Naive thymus-derived CD4-positive, alpha-beta T cell (primary cell): ENCODE data around the gene CDKAL1. TPM values are rescaled to one million over a fixed set of nuclear protein-coding genes. Genes with fewer than 3 reads are reported as not detected.

Source experiments
- ATAC-seq: fragments of 150-1000 bp; cut with Tn5 transposase; 2 replicates; pipeline ENCODE4 v1.10.0; 2021; ENCODE audit warnings: mild to moderate bottlenecking, moderate library complexity
- CTCF ChIA-PET: fragments of 350-600 bp; sonication (Branson Sonifier 250); formaldehyde crosslinking; loops from one replicate; lab custom pipeline; 2021; ENCODE audit warnings: antibody characterized with exemption; lab: Charles Lee
- POLR2A ChIA-PET: fragments of 350-600 bp; sonication (Branson Sonifier 250); formaldehyde crosslinking; loops from one replicate; lab custom pipeline; 2021; ENCODE audit warnings: antibody characterized with exemption, inconsistent platforms; lab: Charles Lee
- DNase-seq, 9 donors: peaks; one replicate each; pipeline versions ENCODE4 v3.0.0 to v3.0.0-alpha.2; 2020 to 2022; ENCODE audit warnings: mixed read lengths in 1 of 9
- H3K27ac ChIP-seq: one replicate; pipeline ENCODE4 v1.7.0; 2013; ENCODE audit warnings: mild to moderate bottlenecking, low read depth, low read length, moderate library complexity
- H3K27me3 ChIP-seq, 2 donors: one replicate each; pipeline ENCODE4 v1.7.0; 2013; ENCODE audit warnings: low read length in 2 of 2, mild to moderate bottlenecking in 2 of 2, moderate library complexity in 2 of 2; ENCODE audit not compliant: control insufficient read depth in 2 of 2, insufficient read depth in 2 of 2
- H3K36me3 ChIP-seq, 3 experiments: 1 replicate in 2 of 3; 2 replicates in 1 of 3; pipeline ENCODE4 v1.7.0; 2013; ENCODE audit warnings: low read length in 3 of 3, mild to moderate bottlenecking in 3 of 3, moderate library complexity in 1 of 3; ENCODE audit not compliant: insufficient read depth in 3 of 3, control insufficient read depth in 2 of 3
- H3K4me1 ChIP-seq, 2 donors: one replicate each; pipeline ENCODE4 v1.7.0; 2013; ENCODE audit warnings: low read length in 2 of 2, mild to moderate bottlenecking in 2 of 2, moderate library complexity in 1 of 2; ENCODE audit not compliant: control insufficient read depth in 2 of 2, insufficient read depth in 2 of 2
- H3K4me3 ChIP-seq: 2 replicates; pipeline ENCODE4 v1.7.0; 2013; ENCODE audit warnings: mild to moderate bottlenecking, low read length
- H3K9me3 ChIP-seq, 3 experiments: 1 replicate in 2 of 3; 2 replicates in 1 of 3; pipeline ENCODE4 v1.7.0; 2013; ENCODE audit warnings: low read length in 3 of 3; ENCODE audit not compliant: control insufficient read depth in 2 of 3
- H3K27ac Mint-ChIP-seq, 9 donors: one replicate each; pipeline ENCODE4 v1.8.0; 2020 to 2022; ENCODE audit warnings: mixed read lengths in 9 of 9, mild to moderate bottlenecking in 8 of 9, moderate library complexity in 5 of 9, inconsistent platforms in 2 of 9
- H3K27me3 Mint-ChIP-seq, 5 donors: one replicate each; pipeline ENCODE4 v1.8.0; 2021 to 2022; ENCODE audit warnings: mixed read lengths in 5 of 5, mild to moderate bottlenecking in 1 of 5
- H3K36me3 Mint-ChIP-seq, 5 donors: one replicate each; pipeline ENCODE4 v1.8.0; 2020 to 2022; ENCODE audit warnings: mixed read lengths in 5 of 5, mild to moderate bottlenecking in 3 of 5, inconsistent platforms in 1 of 5
- H3K4me1 Mint-ChIP-seq, 7 donors: one replicate each; pipeline ENCODE4 v1.8.0; 2020 to 2022; ENCODE audit warnings: mixed read lengths in 7 of 7, mild to moderate bottlenecking in 3 of 7, inconsistent platforms in 1 of 7
- H3K4me3 Mint-ChIP-seq, 10 donors: one replicate each; pipeline ENCODE4 v1.8.0; 2020 to 2022; ENCODE audit warnings: mild to moderate bottlenecking in 10 of 10, mixed read lengths in 10 of 10, moderate library complexity in 6 of 10, inconsistent platforms in 2 of 10
- H3K9me3 Mint-ChIP-seq, 11 donors: one replicate each; pipeline ENCODE4 v1.8.0; 2020 to 2022; ENCODE audit warnings: mixed read lengths in 11 of 11, mild to moderate bottlenecking in 4 of 11, inconsistent platforms in 1 of 11, moderate library complexity in 1 of 11
- intact Hi-C, 2 donors: fragments of 100-400 bp; cut with micrococcal nuclease; formaldehyde crosslinking; loops; one replicate each; pipeline ENCODE4 v1.15.1; 2023
- polyA plus RNA-seq, 2 donors: library from polyadenylated mRNA; unstranded; fragments of 300-500 nt; fragmentation: Illumina TruSeq; gene quantifications; one replicate each; pipeline ENCODE4 v1.2.3, GENCODE V29; 2021
- total RNA-seq, 6 experiments: library from RNA in 5 of 6; stranded (reverse) in 5 of 6; gene quantifications; 1 replicate in 5 of 6; 2 replicates in 1 of 6; pipeline ENCODE4 v1.2.3 and lab custom pipeline; 2021 to 2026

CDKAL1 gene
- total and polyA plus RNA-seq, 7 experiments from 2014 or later = 23.6 to 35.8 (median 29.8) TPM

GRCh38 chr6:20875369-20875963, 341.2 kb downstream of the CDKAL1 start:
- Mint-ChIP-seq H3K4me3 (no peak overlapping the region), H3K27me3 (no peaks in the 10 kb centered on the region), H3K4me1 (peaks cover 0 to 12% (median 0%) of the 10 kb centered on the region in 7 donors), H3K9me3 (peaks cover 0 to 21% (median 2%) of the 10 kb centered on the region in 11 donors), H3K27ac (no peak overlapping the region), H3K36me3 (peaks cover 0 to 58% (median 51%) of the 10 kb centered on the region in 5 donors)
- ATAC-seq (no peak), DNase-seq (no peak)
- POLR2A ChIA-PET = no interaction called here
- Histone ChIP-seq H3K36me3 (no peaks in the 10 kb centered on the region), H3K4me1 (no peaks in the 10 kb centered on the region), H3K9me3 (no peaks in the 10 kb centered on the region), H3K4me3 (no peak overlapping the region), H3K27ac (no peak overlapping the region), H3K27me3 (no peaks in the 10 kb centered on the region)
- CTCF ChIA-PET = no interaction called here
- intact Hi-C loops = no loop called here

- Histone ChIP-seq H3K27ac (no peak overlapping the region), H3K9me3 (no peaks in the 10 kb centered on the region), H3K4me3 (no peak overlapping the region), H3K36me3 (no peaks in the 10 kb centered on the region), H3K27me3 (no peaks in the 10 kb centered on the region), H3K4me1 (no peaks in the 10 kb centered on the region)
- Mint-ChIP-seq H3K4me1 (peaks cover 0 to 12% (median 0%) of the 10 kb centered on the region in 7 donors), H3K27ac (no peak overlapping the region), H3K27me3 (no peaks in the 10 kb centered on the region), H3K9me3 (peaks cover 0 to 27% (median 2%) of the 10 kb centered on the region in 11 donors), H3K36me3 (peaks cover 0 to 62% (median 57%) of the 10 kb centered on the region in 5 donors), H3K4me3 (no peak overlapping the region)
- intact Hi-C loops = no loop called here
- ChIA-PET CTCF (no interaction called here), POLR2A (no interaction called here)
- DNase-seq (no peak), ATAC-seq (no peak)
These were observed 341.8 kb downstream of the CDKAL1 start for GRCh38 chr6:20876036-20876435.

DNA sequence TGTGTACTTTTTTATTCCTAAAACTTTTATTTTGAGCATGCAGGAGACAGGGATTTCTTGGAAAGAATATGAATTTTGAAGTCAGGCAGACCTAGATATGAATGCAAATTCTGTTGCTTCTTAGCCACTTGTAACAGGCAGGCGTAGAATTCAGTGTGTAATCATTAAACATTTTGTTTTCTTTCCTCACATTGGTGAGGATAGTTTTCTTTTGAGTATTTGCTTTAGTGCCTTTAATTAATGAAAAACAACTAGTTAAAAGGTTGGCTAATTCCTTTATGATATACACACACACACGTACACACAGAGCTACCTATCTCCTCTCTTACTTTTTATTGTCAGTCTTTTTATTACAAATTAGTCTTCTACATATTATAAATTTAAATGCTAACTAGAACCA, 342.3 kb downstream of the CDKAL1 start:
- DNase-seq (no peak), ATAC-seq (no peak)
- ChIA-PET CTCF (no interaction called here), POLR2A (no interaction called here)
- no peaks in the 10 kb centered on the region for H3K27me3 ChIP-seq
- no peak overlapping the region for H3K4me3 ChIP-seq
- intact Hi-C loops = no loop called here
- peaks cover 0 to 32% (median 3%) of the 10 kb centered on the region in 11 donors for H3K9me3 Mint-ChIP-seq
- peaks cover 0 to 64% (median 59%) of the 10 kb centered on the region in 5 donors for H3K36me3 Mint-ChIP-seq
- H3K4me1 Mint-ChIP-seq = peaks cover 0 to 12% (median 0%) of the 10 kb centered on the region in 7 donors
- no peak overlapping the region for H3K27ac Mint-ChIP-seq
- H3K36me3 ChIP-seq = no peaks in the 10 kb centered on the region
- H3K27ac ChIP-seq = no peak overlapping the region
- H3K27me3 Mint-ChIP-seq = no peaks in the 10 kb centered on the region
- H3K4me3 Mint-ChIP-seq = no peak overlapping the region
- H3K4me1 ChIP-seq = no peaks in the 10 kb centered on the region
- no peaks in the 10 kb centered on the region for H3K9me3 ChIP-seq

DNA sequence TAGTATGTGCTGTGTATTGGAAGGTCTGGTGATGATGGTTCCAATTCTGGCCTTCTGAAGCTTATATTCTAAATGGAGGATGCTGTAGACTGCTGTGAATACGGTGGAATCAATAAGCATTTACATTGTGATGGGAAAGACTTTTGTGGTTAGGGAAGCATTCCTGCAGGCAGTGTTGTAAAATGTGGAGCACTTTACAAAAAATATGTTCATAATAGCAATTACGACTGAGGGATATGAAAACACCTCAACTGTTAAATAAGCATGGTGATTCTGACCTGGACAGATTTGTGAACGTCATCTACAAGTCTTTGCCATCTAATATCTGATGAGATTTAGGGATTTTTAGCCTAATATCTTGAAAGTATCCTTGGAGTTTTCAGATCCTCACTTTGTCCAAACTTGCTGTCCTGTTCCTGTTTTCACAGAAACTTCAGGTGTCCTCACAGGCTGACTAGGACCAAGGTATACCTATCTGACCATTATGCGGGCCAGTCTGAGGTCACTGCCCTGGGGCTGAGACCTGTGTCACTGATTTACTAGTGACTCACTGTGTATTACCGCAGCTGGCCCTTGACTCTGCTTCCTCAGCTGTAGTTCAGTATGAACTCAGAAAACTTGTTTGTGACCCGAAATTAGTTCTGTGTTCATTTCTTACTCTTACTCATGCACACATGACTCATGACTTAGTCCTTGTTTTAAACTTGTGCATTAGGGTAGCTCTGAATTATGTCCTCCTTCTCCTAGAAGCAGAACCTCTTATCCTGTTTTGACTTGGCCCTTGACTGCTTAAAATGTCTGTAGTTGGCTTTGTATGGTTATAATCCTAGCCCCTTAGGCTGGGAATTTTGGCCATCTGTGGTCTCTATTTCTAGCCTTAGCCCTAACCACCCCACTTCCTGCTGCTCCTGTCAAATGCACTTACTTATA, 343.0 kb downstream of the CDKAL1 start:
- Mint-ChIP-seq H3K27ac (no peak overlapping the region), H3K36me3 (peaks cover 6 to 68% (median 65%) of the 10 kb centered on the region in 5 donors), H3K4me1 (peaks cover 0 to 12% (median 0%) of the 10 kb centered on the region in 7 donors), H3K9me3 (peaks cover 2 to 39% (median 10%) of the 10 kb centered on the region in 11 donors), H3K4me3 (no peak overlapping the region), H3K27me3 (no peaks in the 10 kb centered on the region)
- intact Hi-C loops = no loop called here
- H3K27me3 ChIP-seq = no peaks in the 10 kb centered on the region
- H3K9me3 ChIP-seq = no peaks in the 10 kb centered on the region
- no peak overlapping the region for H3K4me3 ChIP-seq
- H3K4me1 ChIP-seq = no peaks in the 10 kb centered on the region
- ATAC-seq = peak; percentile 32
- H3K36me3 ChIP-seq = no peaks in the 10 kb centered on the region
- ChIA-PET POLR2A (no interaction called here), CTCF (no interaction called here)
- no peak overlapping the region for H3K27ac ChIP-seq
- no peak for DNase-seq

DNA sequence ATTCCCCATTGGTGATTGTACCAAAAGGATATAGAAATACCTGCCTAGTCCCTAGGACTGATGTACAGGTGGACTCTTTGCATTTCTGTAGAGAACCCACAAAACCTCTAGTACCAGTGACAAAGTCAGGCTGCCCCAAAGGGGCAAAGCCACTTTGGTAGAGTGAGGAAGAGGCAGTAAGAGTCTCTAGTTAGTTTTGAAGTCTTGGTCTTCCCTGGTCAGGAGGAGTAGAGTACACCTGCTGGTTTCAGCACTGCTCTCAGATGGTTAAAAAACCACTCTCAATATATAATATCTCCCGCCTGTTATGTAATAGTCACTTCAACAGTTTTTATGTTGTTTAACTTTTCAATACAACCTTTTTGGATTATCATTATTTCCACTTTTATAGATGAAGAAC, 344.9 kb downstream of the CDKAL1 start:
- H3K9me3 Mint-ChIP-seq = peaks cover 4 to 57% (median 23%) of the 10 kb centered on the region in 11 donors
- H3K4me3 Mint-ChIP-seq = no peak overlapping the region
- Histone ChIP-seq H3K27me3 (no peaks in the 10 kb centered on the region), H3K27ac (no peak overlapping the region), H3K9me3 (no peaks in the 10 kb centered on the region), H3K4me3 (no peak overlapping the region), H3K36me3 (no peaks in the 10 kb centered on the region), H3K4me1 (no peaks in the 10 kb centered on the region)
- intact Hi-C loops = no loop called here
- ATAC-seq (no peak), DNase-seq (no peak)
- H3K27me3 Mint-ChIP-seq = no peaks in the 10 kb centered on the region
- peaks cover 11 to 73% (median 71%) of the 10 kb centered on the region in 5 donors for H3K36me3 Mint-ChIP-seq
- POLR2A ChIA-PET = no interaction called here
- H3K27ac Mint-ChIP-seq = no peak overlapping the region
- peaks cover 0 to 12% (median 0%) of the 10 kb centered on the region in 7 donors for H3K4me1 Mint-ChIP-seq
- CTCF ChIA-PET = no interaction called here

GRCh38 chr6:20879526-20879925, 345.3 kb downstream of the CDKAL1 start:
- intact Hi-C loops = no loop called here
- ChIA-PET POLR2A (no interaction called here), CTCF (no interaction called here)
- no peak for ATAC-seq
- Histone ChIP-seq H3K9me3 (no peaks in the 10 kb centered on the region), H3K27ac (no peak overlapping the region), H3K4me1 (no peaks in the 10 kb centered on the region), H3K36me3 (no peaks in the 10 kb centered on the region), H3K27me3 (no peaks in the 10 kb centered on the region), H3K4me3 (no peak overlapping the region)
- Mint-ChIP-seq H3K27ac (peak overlapping the region in 1 of 9 donors; percentile 14), H3K4me3 (no peak overlapping the region), H3K9me3 (peaks cover 4 to 62% (median 27%) of the 10 kb centered on the region in 11 donors), H3K27me3 (no peaks in the 10 kb centered on the region), H3K36me3 (peaks cover 15 to 77% (median 75%) of the 10 kb centered on the region in 5 donors), H3K4me1 (peaks cover 0 to 12% (median 0%) of the 10 kb centered on the region in 7 donors)
- no peak for DNase-seq
